ENCODE measurements around the gene CLK4. TPM values are rescaled to one million over a fixed set of nuclear protein-coding genes. Genes with fewer than 3 reads are reported as not detected.

Gene CLK4
- 24.8 and 29.3 TPM in 2 replicates for total RNA-seq (2022)
- percentile 90 among the genes with signal in this experiment for Bru-seq, nascent RNA
- BruChase-seq, experiment 1, labeled RNA remaining after a 6-hour chase = percentile 73 among the genes with signal in this experiment
- BruChase-seq, experiment 2, labeled RNA remaining after a 2-hour chase = percentile 81 among the genes with signal in this experiment
- long read RNA-seq, transcript CLK4-201 (13 exons, 2,568 nt) = major isoform, 7 of 19 reads
- long read RNA-seq, partial matches to known transcripts = 2 of 19 reads
- long read RNA-seq, other reads (novel, unspliced or antisense) = 9 of 19 reads

GRCh38 chr5:178626484-178627258 is at the start of gene CLK4:
Gene CLK4, minus strand, starts transcription at chr5:178627050. Its CDS starts 3,634 bp downstream, at chr5:178623416.
- peak; percentile 97 for DNase-seq
- no peaks in the 10 kb centered on the region for H3K27me3 Mint-ChIP-seq (ENCODE audit: unreplicated experiment)
- peaks cover 32% of the 10 kb centered on the region for H3K36me3 Mint-ChIP-seq (ENCODE audit: insufficient read depth, unreplicated experiment)
- H3K4me1 Mint-ChIP-seq (ENCODE audit: low read depth, unreplicated experiment) = peaks cover 6% of the 10 kb centered on the region
- intact Hi-C loops (cut with micrococcal nuclease; ENCODE audit: unreplicated experiment) = no loop called here
- peak within 1 kb of the TSS; percentile 100 for H3K4me3 Mint-ChIP-seq (ENCODE audit: low read depth, unreplicated experiment)
- peak within 1 kb of the TSS; percentile 99 for H3K27ac Mint-ChIP-seq (ENCODE audit: unreplicated experiment)
- BruUV-seq (replicated peaks) = TSS peak; percentile 44
- CTCF ChIA-PET = interaction anchor here (0.8 kb wide), 1 partner anchor 12 kb away, joined by 4 read pairs; no protein-coding TSS in a partner anchor
- TF ChIP-seq, protein P1, sequence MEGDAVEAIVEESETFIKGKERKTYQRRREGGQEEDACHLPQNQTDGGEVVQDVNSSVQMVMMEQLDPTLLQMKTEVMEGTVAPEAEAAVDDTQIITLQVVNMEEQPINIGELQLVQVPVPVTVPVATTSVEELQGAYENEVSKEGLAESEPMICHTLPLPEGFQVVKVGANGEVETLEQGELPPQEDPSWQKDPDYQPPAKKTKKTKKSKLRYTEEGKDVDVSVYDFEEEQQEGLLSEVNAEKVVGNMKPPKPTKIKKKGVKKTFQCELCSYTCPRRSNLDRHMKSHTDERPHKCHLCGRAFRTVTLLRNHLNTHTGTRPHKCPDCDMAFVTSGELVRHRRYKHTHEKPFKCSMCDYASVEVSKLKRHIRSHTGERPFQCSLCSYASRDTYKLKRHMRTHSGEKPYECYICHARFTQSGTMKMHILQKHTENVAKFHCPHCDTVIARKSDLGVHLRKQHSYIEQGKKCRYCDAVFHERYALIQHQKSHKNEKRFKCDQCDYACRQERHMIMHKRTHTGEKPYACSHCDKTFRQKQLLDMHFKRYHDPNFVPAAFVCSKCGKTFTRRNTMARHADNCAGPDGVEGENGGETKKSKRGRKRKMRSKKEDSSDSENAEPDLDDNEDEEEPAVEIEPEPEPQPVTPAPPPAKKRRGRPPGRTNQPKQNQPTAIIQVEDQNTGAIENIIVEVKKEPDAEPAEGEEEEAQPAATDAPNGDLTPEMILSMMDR (IDR thresholded peaks at IDR 0.05; ENCODE audit: unreplicated experiment) = no peak
- peaks cover 4% of the 10 kb centered on the region for H3K9me3 Mint-ChIP-seq (ENCODE audit: low read depth, unreplicated experiment)

DNA sequence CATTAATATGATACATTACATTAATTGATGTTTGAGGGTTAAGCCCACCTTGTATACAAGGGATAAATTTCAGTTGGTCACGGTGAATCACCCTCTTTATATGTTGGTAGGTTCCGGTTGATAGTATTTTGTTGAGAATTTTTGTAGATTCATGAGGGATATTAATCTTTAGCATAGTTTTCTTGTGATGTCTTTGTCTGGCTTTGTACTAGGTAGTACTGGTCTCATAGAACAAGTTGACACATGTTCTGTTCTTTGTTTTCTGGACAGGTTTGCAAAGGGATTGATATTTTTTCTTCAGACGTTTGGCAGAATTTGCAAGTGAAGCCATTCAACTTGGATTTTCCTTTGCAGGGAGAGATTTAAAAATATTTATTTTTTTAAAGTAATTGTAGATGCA is 49.1 kb upstream of the CLK4 start:
- CTCF ChIA-PET = no interaction called here
- Mint-ChIP-seq H3K4me3 (ENCODE audit: low read depth, unreplicated experiment) (no peak overlapping the region), H3K4me1 (ENCODE audit: low read depth, unreplicated experiment) (no peaks in the 10 kb centered on the region), H3K27ac (ENCODE audit: unreplicated experiment) (no peak overlapping the region), H3K36me3 (ENCODE audit: insufficient read depth, unreplicated experiment) (no peaks in the 10 kb centered on the region), H3K27me3 (ENCODE audit: unreplicated experiment) (no peaks in the 10 kb centered on the region), H3K9me3 (ENCODE audit: low read depth, unreplicated experiment) (peaks cover 22% of the 10 kb centered on the region)
- no peak for DNase-seq
- TF ChIP-seq, protein P1 (IDR thresholded peaks at IDR 0.05; ENCODE audit: unreplicated experiment) = no peak
- BruUV-seq (replicated peaks) = no TSS peak
- intact Hi-C loops (cut with micrococcal nuclease; ENCODE audit: unreplicated experiment) = no loop called here

- Mint-ChIP-seq H3K9me3 (ENCODE audit: low read depth, unreplicated experiment) (peaks cover 28% of the 10 kb centered on the region), H3K27ac (ENCODE audit: unreplicated experiment) (no peak overlapping the region), H3K4me1 (ENCODE audit: low read depth, unreplicated experiment) (no peaks in the 10 kb centered on the region), H3K4me3 (ENCODE audit: low read depth, unreplicated experiment) (no peak overlapping the region), H3K27me3 (ENCODE audit: unreplicated experiment) (no peaks in the 10 kb centered on the region), H3K36me3 (ENCODE audit: insufficient read depth, unreplicated experiment) (no peaks in the 10 kb centered on the region)
- TF ChIP-seq, protein P1 (IDR thresholded peaks at IDR 0.05; ENCODE audit: unreplicated experiment) = no peak
- no TSS peak for BruUV-seq (replicated peaks)
- CTCF ChIA-PET = no interaction called here
- intact Hi-C loops (cut with micrococcal nuclease; ENCODE audit: unreplicated experiment) = no loop called here
- DNase-seq = no peak
Observed at GRCh38 chr5:178674334-178674733, 47.5 kb upstream of the CLK4 start.

DNA sequence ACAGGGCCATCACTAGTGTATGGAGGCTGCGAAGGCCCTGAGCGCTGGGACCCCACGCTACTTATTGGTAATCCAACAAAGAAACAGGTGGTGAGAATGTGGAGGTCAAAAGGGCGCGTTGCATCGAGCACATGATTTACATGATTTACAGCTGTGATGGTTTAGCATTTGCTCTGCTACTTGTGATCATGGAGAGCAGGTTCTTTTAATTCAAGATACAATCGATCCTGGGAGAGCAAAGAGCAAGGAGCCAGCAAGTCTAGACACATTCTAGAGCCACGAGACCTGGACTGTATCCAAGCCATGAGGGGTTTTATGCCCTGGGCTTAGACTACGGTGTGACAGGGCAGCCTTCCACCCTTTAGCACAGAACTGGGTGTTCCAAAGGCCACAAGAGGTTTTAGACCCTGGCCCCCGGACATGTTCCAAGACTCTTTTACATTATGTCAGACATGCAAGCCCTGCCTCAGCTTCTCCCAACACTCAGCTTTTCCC is 47.0 kb upstream of the CLK4 start:
- Mint-ChIP-seq H3K27ac (ENCODE audit: unreplicated experiment) (no peak overlapping the region), H3K27me3 (ENCODE audit: unreplicated experiment) (no peaks in the 10 kb centered on the region), H3K9me3 (ENCODE audit: low read depth, unreplicated experiment) (peaks cover 32% of the 10 kb centered on the region), H3K36me3 (ENCODE audit: insufficient read depth, unreplicated experiment) (no peaks in the 10 kb centered on the region), H3K4me1 (ENCODE audit: low read depth, unreplicated experiment) (no peaks in the 10 kb centered on the region), H3K4me3 (ENCODE audit: low read depth, unreplicated experiment) (no peak overlapping the region)
- CTCF ChIA-PET = no interaction called here
- TF ChIP-seq, protein P1 (IDR thresholded peaks at IDR 0.05; ENCODE audit: unreplicated experiment) = no peak
- no peak for DNase-seq
- BruUV-seq (replicated peaks) = no TSS peak
- intact Hi-C loops (cut with micrococcal nuclease; ENCODE audit: unreplicated experiment) = no loop called here
